K562 (cell line): Measurements from ENCODE around the gene NMS. TPM values are rescaled to one million over a fixed set of nuclear protein-coding genes. Genes with fewer than 3 reads are reported as not detected.

Experiments
- ATAC-seq: fragments of 200-7000 bp; cut with Tn5 transposase; 3 replicates; pipeline ENCODE4 v1.9.1; 2020; ENCODE audit warnings: moderate library complexity
- BruUV-seq: library from RNA; stranded (reverse); fragments of 400-500 nt; replicated peaks from 2 replicates; lab custom pipeline; 2021; lab: Mats Ljungman, UMichigan
- CTCF ChIA-PET: fragments of 300-600 bp; formaldehyde crosslinking; extraction: SDS; loops from one replicate; lab custom pipeline; 2021; ENCODE audit warnings: low intra/inter-chr PET ratio; lab: Yijun Ruan, JAX
- POLR2A ChIA-PET: fragments of 300-600, 350-650 bp; sonication (Branson Sonifier 250); formaldehyde crosslinking; extraction: SDS; loops from one replicate; lab custom pipeline; 2021; ENCODE audit warnings: antibody characterized with exemption, inconsistent platforms; lab: Yijun Ruan, JAX
- DNase-seq, 4 experiments: peaks; one replicate each; pipeline versions ENCODE4 v3.0.0 to v3.0.0-alpha.2; 2011 to 2018; ENCODE audit warnings: low spot score in 3 of 4, mixed read lengths in 3 of 4; ENCODE audit errors: extremely low read depth in 1 of 4
- FAIRE-seq: peaks from 2 replicates; lab custom pipeline; 2011; peaks lifted over from hg19 to GRCh38; lab: Jason Lieb, UNC
- H2AFZ ChIP-seq: 2 replicates; pipeline ENCODE4 v1.6.0; 2011; ENCODE audit warnings: low read depth, low read length, control low read depth, inconsistent platforms
- H3K27ac ChIP-seq: fragments of 200-600 bp; 3 replicates; pipeline ENCODE4 v1.8.0; 2011; ENCODE audit warnings: low read depth, mild to moderate bottlenecking, control low read depth, inconsistent platforms, low read length, moderate library complexity, mixed read lengths; ENCODE audit errors: extremely low read depth
- H3K27me3 ChIP-seq, 2 experiments: fragments of 300-600 bp in 1 of 2; 2 replicates in 1 of 2; 3 replicates in 1 of 2; pipeline versions ENCODE4 v1.6.0 to v1.8.0; 2011; ENCODE audit warnings: inconsistent platforms in 2 of 2, low read length in 2 of 2, mild to moderate bottlenecking in 1 of 2, mixed read lengths in 1 of 2, moderate library complexity in 1 of 2; ENCODE audit not compliant: control insufficient read depth in 2 of 2, insufficient read depth in 2 of 2
- H3K36me3 ChIP-seq: fragments of 300-600 bp; 3 replicates; pipeline ENCODE4 v1.8.0; 2011; ENCODE audit warnings: mild to moderate bottlenecking, low read length, inconsistent platforms; ENCODE audit not compliant: control insufficient read depth, insufficient read depth
- H3K4me1 ChIP-seq, 2 experiments: fragments of 200-600 bp in 1 of 2; replicated peaks in 1 of 2; 2 replicates in 1 of 2; 3 replicates in 1 of 2; pipeline versions ENCODE4 v1.5.1 to v1.8.0; 2011; ENCODE audit warnings: inconsistent platforms in 2 of 2, low read length in 2 of 2, mild to moderate bottlenecking in 1 of 2, mixed read lengths in 1 of 2, moderate library complexity in 1 of 2; ENCODE audit not compliant: control insufficient read depth in 2 of 2, insufficient read depth in 2 of 2
- H3K4me2 ChIP-seq: 2 replicates; pipeline ENCODE4 v1.6.1; 2011; ENCODE audit warnings: low read length, control low read depth, inconsistent platforms, mixed read lengths; ENCODE audit not compliant: insufficient read depth
- H3K4me3 ChIP-seq: fragments of 200-600 bp; sonication (generic), shearing (Covaris generic); 2 replicates; pipeline ENCODE4 v1.5.1; 2016; ENCODE audit warnings: control low read depth, inconsistent platforms
- H3K79me2 ChIP-seq: fragments of 200-600 bp; 3 replicates; pipeline ENCODE4 v1.8.0; 2011; ENCODE audit warnings: low read length, inconsistent platforms; ENCODE audit not compliant: control insufficient read depth, insufficient read depth
- H3K9ac ChIP-seq, 2 experiments: 2 replicates each; pipeline versions ENCODE4 v1.6.0 to v1.6.1; 2011; ENCODE audit warnings: low read depth in 2 of 2, low read length in 2 of 2, control low read depth in 1 of 2, inconsistent platforms in 1 of 2, mild to moderate bottlenecking in 1 of 2, mixed read lengths in 1 of 2; ENCODE audit not compliant: insufficient read depth in 1 of 2
- H3K9me1 ChIP-seq: one replicate; pipeline ENCODE4 v1.6.0; 2011; ENCODE audit warnings: inconsistent platforms, mild to moderate bottlenecking, low read length, moderate library complexity; ENCODE audit not compliant: control insufficient read depth, insufficient read depth
- H3K9me3 ChIP-seq: replicated peaks from 2 replicates; pipeline ENCODE4 v1.5.1; 2011; ENCODE audit warnings: low read depth, low read length, inconsistent platforms; ENCODE audit not compliant: control insufficient read depth, insufficient read depth
- H4K20me1 ChIP-seq: replicated peaks from 2 replicates; pipeline ENCODE4 v1.6.1; 2011; ENCODE audit warnings: low read length, inconsistent platforms, mixed read lengths; ENCODE audit not compliant: control insufficient read depth, insufficient read depth
- E2F8 ChIP-seq: fragments of 450-650 bp; IDR thresholded peaks from 2 replicates; pipeline ENCODE4 v1.7.1; 2018; ENCODE audit warnings: mild to moderate bottlenecking, low read depth; ENCODE audit not compliant: partially characterized antibody
- LARP7 ChIP-seq: fragments of 450-650 bp; IDR thresholded peaks from 2 replicates; pipeline ENCODE4 v1.6.1; 2016
- ZNF263 ChIP-seq: sonication (generic); formaldehyde crosslinking; IDR thresholded peaks from 2 replicates; pipeline ENCODE4 v1.8.0; 2022; ENCODE audit warnings: mild to moderate bottlenecking, missing genetic modification reagents, borderline replicate concordance
- ZNF408 ChIP-seq: fragments of 250-450 bp; sonication (Bioruptor Pico); IDR thresholded peaks from 2 replicates; pipeline ENCODE4 v1.4.0; 2020; ENCODE audit warnings: low read depth, mild to moderate bottlenecking, moderate library complexity
- WGBS: fragments of 100-300 bp; shearing (Covaris generic); methylation state at CpG from one replicate; pipeline ENCODE4 v1.1.6; 2016; ENCODE audit warnings: low coverage, mixed read lengths; ENCODE audit not compliant: insufficient coverage; ENCODE audit errors: missing lambda C conversion rate; 5-methylcytosine and 5-hydroxymethylcytosine counted together
- in situ Hi-C: fragments of 300-500 bp; cut with MboI; formaldehyde crosslinking; loops from 4 replicates; pipeline ENCODE4 v1.15.0; 2018; ENCODE audit warnings: inconsistent platforms, mixed read lengths
- intact Hi-C: fragments of 100-400 bp; cut with micrococcal nuclease; formaldehyde crosslinking; loops from 2 replicates; pipeline ENCODE4 v1.14.2; 2022
- polyA plus RNA-seq, 8 experiments: library from polyadenylated mRNA; depleted of rRNA in 4 of 8; stranded (reverse) in 5 of 8; unstranded in 3 of 8; fragments of >200 nt; fragmentation: Nextera tagmentation in 2 of 8; fragmentation: Illumina TruSeq in 1 of 8; extraction: Ambion mirVana in 2 of 8; extraction: Trizol in 1 of 8; gene quantifications; 2 replicates each; pipeline versions ENCODE4 v1.2.1 to v1.2.3, GENCODE V29; 2011 to 2014; ENCODE audit warnings: inconsistent platforms in 1 of 8, missing spikeins in 1 of 8
- total RNA-seq, 7 experiments: library from RNA; depleted of rRNA in 6 of 7; stranded (reverse); fragments of >200 nt in 6 of 7; fragmentation: Illumina TruSeq in 2 of 7; extraction: Trizol in 2 of 7; gene quantifications; 2 replicates each; pipeline versions ENCODE4 v1.2.1 to v1.2.3, GENCODE V29; 2011 to 2021; ENCODE audit warnings: low replicate concordance in 1 of 7

The NMS gene
- total and polyA plus RNA-seq, 9 of the 15 experiments (the other 6 are each of a cell fraction or from before 2014, with no cell fraction given), result not detected

- ATAC-seq, result no peak
- H2AFZ ChIP-seq, result no peak overlapping the region
- intact Hi-C loops (no loop called here), in situ Hi-C loops (no loop called here)
- H3K4me2 ChIP-seq, result no peak overlapping the region
- no peak overlapping the region for H3K9ac ChIP-seq
- BruUV-seq, result no TSS peak
- H3K9me1 ChIP-seq, result no peaks in the 10 kb centered on the region
- no peaks in the 10 kb centered on the region for H3K4me1 ChIP-seq
- peaks cover 5 to 15% of the 10 kb centered on the region in 2 experiments; a peak in 2 of 5 replicates for H3K27me3 ChIP-seq
- H3K27ac ChIP-seq, result no peak overlapping the region
- CTCF ChIA-PET, result no interaction called here
- no peaks in the 10 kb centered on the region for H3K36me3 ChIP-seq
- H4K20me1 ChIP-seq, result no peaks in the 10 kb centered on the region
- no peak for DNase-seq
- no peak for FAIRE-seq
- H3K79me2 ChIP-seq, result no peaks in the 10 kb centered on the region
- no peaks in the 10 kb centered on the region for H3K9me3 ChIP-seq
- WGBS, result 0% methylated on average over 5 of the region's 5 CpGs
- no peak for TF ChIP-seq LARP7
- no peak for TF ChIP-seq ZNF263
- TF ChIP-seq ZNF408, result no peak
- no peak for TF ChIP-seq E2F8
- POLR2A ChIA-PET, result no interaction called here
- H3K4me3 ChIP-seq, result no peak overlapping the region
Observed at GRCh38 chr2:100483895-100484294, 13.6 kb downstream of the NMS start.
